HCT116 (cell line): ENCODE measurements around the gene LLGL2. TPM values are rescaled to one million over a fixed set of nuclear protein-coding genes. Genes with fewer than 3 reads are reported as not detected.

Source experiments
- ATAC-seq: fragments of 200-7000 bp; cut with Tn5 transposase; 2 replicates; pipeline ENCODE4 v1.9.1; 2020; ENCODE audit warnings: mild to moderate bottlenecking, moderate library complexity
- BruUV-seq: library from RNA; stranded (reverse); fragments of 400-500 nt; replicated peaks from 2 replicates; lab custom pipeline; 2021; lab: Mats Ljungman, UMichigan
- CTCF ChIA-PET: fragments of 300-600 bp; sonication (Branson Sonifier 250); formaldehyde crosslinking; loops from one replicate; lab custom pipeline; 2021; ENCODE audit warnings: antibody characterized with exemption; lab: Charles Lee
- POLR2A ChIA-PET: fragments of 300-600, 350-600 bp; sonication (Branson Sonifier 250); formaldehyde crosslinking; loops from one replicate; lab custom pipeline; 2021; ENCODE audit warnings: antibody characterized with exemption; lab: Charles Lee
- RAD21 ChIA-PET, 2 experiments: fragments of 300-600 bp; sonication (Branson Sonifier 250); formaldehyde crosslinking; loops; one replicate each; lab custom pipeline; 2023; ENCODE audit warnings: low total read pairs in 2 of 2; ENCODE audit not compliant: uncharacterized antibody in 2 of 2, unreplicated experiment in 2 of 2, low non-redundant PET in 1 of 2; lab: Charles Lee
- DNase-seq: peaks from one replicate; pipeline ENCODE4 v3.0.0-alpha.2; 2010; ENCODE audit warnings: low read depth, low spot score
- H2AFZ ChIP-seq: fragments of 200-600 bp; shearing (Covaris generic), sonication (generic); 2 replicates; pipeline ENCODE4 v1.6.1; 2017; ENCODE audit warnings: low read depth, mixed run types, mixed read lengths, antibody characterized with exemption, low read length; ENCODE audit not compliant: poor library complexity, severe bottlenecking
- H3K27ac ChIP-seq: 2 replicates; pipeline ENCODE4 v1.5.1; 2012; ENCODE audit warnings: low read depth, low read length
- H3K27me3 ChIP-seq: fragments of 200-600 bp; sonication (generic); 2 replicates; pipeline ENCODE4 v1.6.1; 2016; ENCODE audit warnings: mixed run types, low read length, mixed read lengths; ENCODE audit not compliant: insufficient read depth
- H3K36me3 ChIP-seq, 2 experiments: fragments of 200-500 bp in 1 of 2; fragments of 200-600 bp in 1 of 2; sonication (Bioruptor generic) in 1 of 2; sonication (generic) in 1 of 2; 2 replicates each; pipeline versions ENCODE4 v1.5.1 to v1.6.1; 2014 to 2016; ENCODE audit warnings: low read length in 2 of 2, inconsistent platforms in 1 of 2, mixed read lengths in 1 of 2, mixed run types in 1 of 2; ENCODE audit not compliant: insufficient read depth in 2 of 2, control insufficient read depth in 1 of 2
- H3K4me1 ChIP-seq, 2 experiments: fragments of 200-600 bp in 1 of 2; sonication (generic) in 1 of 2; 2 replicates each; pipeline versions ENCODE4 v1.5.1 to v1.6.1; 2012 to 2017; ENCODE audit warnings: low read length in 2 of 2, inconsistent platforms in 1 of 2, mild to moderate bottlenecking in 1 of 2, mixed read lengths in 1 of 2, mixed run types in 1 of 2, moderate library complexity in 1 of 2; ENCODE audit not compliant: insufficient read depth in 2 of 2, control insufficient read depth in 1 of 2
- H3K4me2 ChIP-seq: fragments of 200-600 bp; sonication (generic); 2 replicates; pipeline ENCODE4 v1.6.1; 2017; ENCODE audit warnings: mixed run types, low read length, mixed read lengths
- H3K4me3 ChIP-seq, 2 experiments: fragments of 200-600 bp in 1 of 2; sonication (generic) in 1 of 2; replicated peaks in 1 of 2; 2 replicates each; pipeline ENCODE4 v1.5.1; 2011 to 2016; ENCODE audit warnings: low read length in 2 of 2, control low read depth in 1 of 2, low read depth in 1 of 2, mild to moderate bottlenecking in 1 of 2, mixed read lengths in 1 of 2, mixed run types in 1 of 2
- H3K79me2 ChIP-seq: fragments of 200-600 bp; sonication (generic); 2 replicates; pipeline ENCODE4 v1.6.1; 2017; ENCODE audit warnings: mild to moderate bottlenecking, mixed run types, low read length, moderate library complexity, mixed read lengths; ENCODE audit not compliant: insufficient read depth
- H3K9ac ChIP-seq: fragments of 200-600 bp; sonication (generic); 2 replicates; pipeline ENCODE4 v1.6.1; 2016; ENCODE audit warnings: low read length, mixed read lengths
- H3K9me2 ChIP-seq: fragments of 200-600 bp; sonication (generic), shearing (Covaris generic); 2 replicates; pipeline ENCODE4 v1.6.1; 2017; ENCODE audit warnings: mixed run types, mild to moderate bottlenecking, moderate library complexity; ENCODE audit not compliant: insufficient read depth
- H3K9me3 ChIP-seq, 2 experiments: fragments of 200-500 bp in 1 of 2; fragments of 200-600 bp in 1 of 2; sonication (Bioruptor generic) in 1 of 2; sonication (generic) in 1 of 2; 2 replicates each; pipeline ENCODE4 v1.6.1; 2014 to 2017; ENCODE audit warnings: low read length in 2 of 2, mixed read lengths in 2 of 2, inconsistent platforms in 1 of 2, low read depth in 1 of 2, mild to moderate bottlenecking in 1 of 2, mixed run types in 1 of 2, moderate library complexity in 1 of 2; ENCODE audit not compliant: control insufficient read depth in 1 of 2, insufficient read depth in 1 of 2
- H4K20me1 ChIP-seq: fragments of 200-600 bp; sonication (generic), shearing (Covaris generic); 2 replicates; pipeline ENCODE4 v1.6.1; 2017; ENCODE audit warnings: mixed run types, mild to moderate bottlenecking, moderate library complexity; ENCODE audit not compliant: insufficient read depth
- EGR1 ChIP-seq: IDR thresholded peaks from 2 replicates; pipeline ENCODE4 v1.6.1; 2012; ENCODE audit warnings: low read depth
- EZH2 ChIP-seq: fragments of 200-600 bp; sonication (generic); IDR thresholded peaks from 2 replicates; pipeline ENCODE4 v1.6.1; 2017; ENCODE audit warnings: antibody characterized with exemption, mixed run types
- FOSL1 ChIP-seq: IDR thresholded peaks from 2 replicates; pipeline ENCODE4 v1.6.1; 2012; ENCODE audit warnings: low read depth
- POLR2A ChIP-seq: IDR thresholded peaks from 2 replicates; pipeline ENCODE4 v1.7.0; 2011; ENCODE audit warnings: borderline replicate concordance; ENCODE audit not compliant: insufficient read depth, insufficient read length; ENCODE audit errors: extremely low read depth
- POLR2AphosphoS5 ChIP-seq: IDR thresholded peaks from 2 replicates; pipeline ENCODE4 v1.6.1; 2011; ENCODE audit warnings: mild to moderate bottlenecking, low read depth, low read length, moderate library complexity
- SIN3A ChIP-seq: IDR thresholded peaks from 2 replicates; pipeline ENCODE4 v1.6.1; 2012; ENCODE audit warnings: low read depth
- SP1 ChIP-seq: IDR thresholded peaks from 2 replicates; pipeline ENCODE4 v1.6.1; 2012; ENCODE audit warnings: low read depth
- SRF ChIP-seq: IDR thresholded peaks from 2 replicates; pipeline ENCODE4 v1.6.1; 2012; ENCODE audit warnings: low read depth
- YY1 ChIP-seq: IDR thresholded peaks from 2 replicates; pipeline ENCODE4 v1.6.1; 2011; ENCODE audit warnings: low read length, low read depth, moderate library complexity, mild to moderate bottlenecking; ENCODE audit not compliant: insufficient replicate concordance; ENCODE audit errors: extremely low read depth
- ZFX ChIP-seq: fragments of 450-650 bp; IDR thresholded peaks from 2 replicates; pipeline ENCODE4 v1.6.1; 2017
- intact Hi-C: fragments of 100-400 bp; cut with micrococcal nuclease; formaldehyde crosslinking; loops from 2 replicates; pipeline ENCODE4 v1.10.0; 2022
- total RNA-seq: library from RNA; stranded (reverse); gene quantifications from one replicate; pipeline ENCODE4 v1.2.1, GENCODE V29; 2021; ENCODE audit not compliant: unreplicated experiment
- TF ChIP-seq, protein P1 (sequence below): IDR thresholded peaks from 2 replicates; pipeline ENCODE4 v1.6.1; 2012
- TF ChIP-seq, protein P2 (sequence below): IDR thresholded peaks from 2 replicates; pipeline ENCODE4 v1.6.1; 2012
- TF ChIP-seq, protein P3 (sequence below), 3 experiments: fragments of 200-600 bp in 1 of 3; sonication (generic) in 1 of 3; IDR thresholded peaks in 2 of 3; conservative IDR thresholded peaks in 1 of 3; 2 replicates each; pipeline ENCODE4 v1.5.1; 2012 to 2017; ENCODE audit warnings: low read depth in 2 of 3, low read length in 2 of 3, antibody characterized with exemption in 1 of 3, borderline replicate concordance in 1 of 3, control low read depth in 1 of 3, mild to moderate bottlenecking in 1 of 3, mixed read lengths in 1 of 3, mixed run types in 1 of 3, moderate library complexity in 1 of 3; ENCODE audit not compliant: insufficient read depth in 1 of 3
- TF ChIP-seq, protein P4 (sequence below): IDR thresholded peaks from 2 replicates; pipeline ENCODE4 v1.6.1; 2011; ENCODE audit warnings: mild to moderate bottlenecking, low read length, moderate library complexity; ENCODE audit not compliant: insufficient replicate concordance; ENCODE audit errors: extremely low read depth

Gene LLGL2
- total RNA-seq, 1 experiment from 2014 or later, result 209 TPM

DNA sequence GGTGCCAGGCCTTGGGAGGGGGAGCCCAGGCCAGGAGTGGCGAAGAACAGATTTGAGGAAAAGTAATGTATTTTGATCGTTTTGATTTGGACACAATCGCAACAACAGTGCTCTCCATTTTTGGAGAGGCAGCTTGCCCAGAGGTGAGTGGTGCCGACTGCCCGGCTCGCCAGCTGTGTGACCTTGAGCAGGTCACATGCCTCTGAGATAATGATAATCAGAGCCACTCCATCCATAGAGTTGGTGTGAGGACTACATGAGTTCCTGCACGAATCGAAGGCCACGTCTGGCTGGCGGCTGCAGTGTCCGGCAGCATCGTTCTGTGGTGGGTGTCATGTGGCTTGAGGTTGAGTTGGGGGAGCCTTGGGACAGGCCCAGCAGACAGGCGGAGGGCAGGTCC is 20.7 kb downstream of the LLGL2 start:
- POLR2A ChIA-PET, result no interaction called here

DNA sequence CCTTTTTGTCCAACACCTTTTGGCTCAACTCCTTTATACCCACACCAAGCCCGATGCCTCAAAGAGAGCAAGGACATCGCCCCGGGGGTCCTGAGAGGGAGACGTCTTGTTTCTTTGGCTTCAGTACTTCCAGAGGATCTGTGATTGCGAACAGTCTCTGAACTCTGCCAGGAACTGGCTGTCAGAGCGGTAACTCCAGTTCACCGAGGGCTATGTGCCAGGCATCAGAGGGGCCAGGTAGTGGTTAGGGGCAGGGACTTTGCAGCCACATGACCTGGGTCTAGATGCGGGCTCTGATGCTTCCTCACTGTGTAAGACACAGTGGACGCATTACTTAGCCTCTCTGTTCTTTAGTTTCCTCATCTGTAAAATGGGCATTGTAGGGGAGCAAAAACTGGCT is 21.6 kb downstream of the LLGL2 start:
- Histone ChIP-seq H4K20me1 (no peaks in the 10 kb centered on the region), H3K9me3 (no peaks in the 10 kb centered on the region), H3K36me3 (no peaks in the 10 kb centered on the region; a peak in 1 of 4 replicates), H3K27ac (no peak overlapping the region; the same call in 1 of the 2 replicates), H2AFZ (no peak overlapping the region), H3K9ac (no peak overlapping the region), H3K4me2 (no peak overlapping the region), H3K27me3 (no peaks in the 10 kb centered on the region), H3K4me3 (no peak overlapping the region), H3K9me2 (no peaks in the 10 kb centered on the region), H3K79me2 (peaks cover 39% of the 10 kb centered on the region), H3K4me1 (peaks cover 28 to 39% of the 10 kb centered on the region in 2 experiments)
- POLR2A ChIA-PET, result no interaction called here
- intact Hi-C loops, result no loop called here
- no TSS peak for BruUV-seq
- CTCF ChIA-PET, result no interaction called here
- DNase-seq, result no peak
- RAD21 ChIA-PET, result no interaction called here
- no peak for ATAC-seq
- TF ChIP-seq SRF, result no peak
- TF ChIP-seq EGR1, result no peak
- no peak for TF ChIP-seq FOSL1
- TF ChIP-seq ZFX, result no peak
- TF ChIP-seq EZH2, result no peak
- no peak for TF ChIP-seq POLR2AphosphoS5
- TF ChIP-seq, protein P1, sequence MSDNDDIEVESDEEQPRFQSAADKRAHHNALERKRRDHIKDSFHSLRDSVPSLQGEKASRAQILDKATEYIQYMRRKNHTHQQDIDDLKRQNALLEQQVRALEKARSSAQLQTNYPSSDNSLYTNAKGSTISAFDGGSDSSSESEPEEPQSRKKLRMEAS, result no peak
- TF ChIP-seq, protein P2, sequence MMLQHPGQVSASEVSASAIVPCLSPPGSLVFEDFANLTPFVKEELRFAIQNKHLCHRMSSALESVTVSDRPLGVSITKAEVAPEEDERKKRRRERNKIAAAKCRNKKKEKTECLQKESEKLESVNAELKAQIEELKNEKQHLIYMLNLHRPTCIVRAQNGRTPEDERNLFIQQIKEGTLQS, result no peak
- no peak for TF ChIP-seq SP1
- TF ChIP-seq YY1, result no peak
- TF ChIP-seq, protein P3, sequence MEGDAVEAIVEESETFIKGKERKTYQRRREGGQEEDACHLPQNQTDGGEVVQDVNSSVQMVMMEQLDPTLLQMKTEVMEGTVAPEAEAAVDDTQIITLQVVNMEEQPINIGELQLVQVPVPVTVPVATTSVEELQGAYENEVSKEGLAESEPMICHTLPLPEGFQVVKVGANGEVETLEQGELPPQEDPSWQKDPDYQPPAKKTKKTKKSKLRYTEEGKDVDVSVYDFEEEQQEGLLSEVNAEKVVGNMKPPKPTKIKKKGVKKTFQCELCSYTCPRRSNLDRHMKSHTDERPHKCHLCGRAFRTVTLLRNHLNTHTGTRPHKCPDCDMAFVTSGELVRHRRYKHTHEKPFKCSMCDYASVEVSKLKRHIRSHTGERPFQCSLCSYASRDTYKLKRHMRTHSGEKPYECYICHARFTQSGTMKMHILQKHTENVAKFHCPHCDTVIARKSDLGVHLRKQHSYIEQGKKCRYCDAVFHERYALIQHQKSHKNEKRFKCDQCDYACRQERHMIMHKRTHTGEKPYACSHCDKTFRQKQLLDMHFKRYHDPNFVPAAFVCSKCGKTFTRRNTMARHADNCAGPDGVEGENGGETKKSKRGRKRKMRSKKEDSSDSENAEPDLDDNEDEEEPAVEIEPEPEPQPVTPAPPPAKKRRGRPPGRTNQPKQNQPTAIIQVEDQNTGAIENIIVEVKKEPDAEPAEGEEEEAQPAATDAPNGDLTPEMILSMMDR (IDR thresholded peaks at IDR 0.05 in 2 of 3, conservative IDR thresholded peaks at IDR 0.05 in 1 of 3; ENCODE audit: borderline replicate concordance in 1 of 3, insufficient read depth in 1 of 3, low read depth in 2 of 3, low read length in 2 of 3), result no peak
- no peak for TF ChIP-seq POLR2A

More for the DNA sequence above, 20.7 kb downstream of the LLGL2 start:
- peaks cover 46% of the 10 kb centered on the region for H3K79me2 ChIP-seq
- H3K9ac ChIP-seq, result no peak overlapping the region
- ChIA-PET RAD21 (no interaction called here), CTCF (no interaction called here)
- no peak overlapping the region for H3K27ac ChIP-seq
- no peaks in the 10 kb centered on the region for H3K9me3 ChIP-seq
- no peaks in the 10 kb centered on the region for H3K9me2 ChIP-seq
- no peak overlapping the region for H3K4me3 ChIP-seq
- no peak overlapping the region for H2AFZ ChIP-seq
- DNase-seq (no peak), ATAC-seq (no peak)
- intact Hi-C loops, result no loop called here
- peaks cover 27 to 38% of the 10 kb centered on the region in 2 experiments for H3K4me1 ChIP-seq
- H3K4me2 ChIP-seq, result no peak overlapping the region
- no TSS peak for BruUV-seq
- H4K20me1 ChIP-seq, result no peaks in the 10 kb centered on the region
- H3K27me3 ChIP-seq, result no peaks in the 10 kb centered on the region
- H3K36me3 ChIP-seq, result no peaks in the 10 kb centered on the region; a peak in 1 of 4 replicates
- TF ChIP-seq, protein P4, sequence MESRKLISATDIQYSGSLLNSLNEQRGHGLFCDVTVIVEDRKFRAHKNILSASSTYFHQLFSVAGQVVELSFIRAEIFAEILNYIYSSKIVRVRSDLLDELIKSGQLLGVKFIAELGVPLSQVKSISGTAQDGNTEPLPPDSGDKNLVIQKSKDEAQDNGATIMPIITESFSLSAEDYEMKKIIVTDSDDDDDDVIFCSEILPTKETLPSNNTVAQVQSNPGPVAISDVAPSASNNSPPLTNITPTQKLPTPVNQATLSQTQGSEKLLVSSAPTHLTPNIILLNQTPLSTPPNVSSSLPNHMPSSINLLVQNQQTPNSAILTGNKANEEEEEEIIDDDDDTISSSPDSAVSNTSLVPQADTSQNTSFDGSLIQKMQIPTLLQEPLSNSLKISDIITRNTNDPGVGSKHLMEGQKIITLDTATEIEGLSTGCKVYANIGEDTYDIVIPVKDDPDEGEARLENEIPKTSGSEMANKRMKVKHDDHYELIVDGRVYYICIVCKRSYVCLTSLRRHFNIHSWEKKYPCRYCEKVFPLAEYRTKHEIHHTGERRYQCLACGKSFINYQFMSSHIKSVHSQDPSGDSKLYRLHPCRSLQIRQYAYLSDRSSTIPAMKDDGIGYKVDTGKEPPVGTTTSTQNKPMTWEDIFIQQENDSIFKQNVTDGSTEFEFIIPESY, result no peak
- TF ChIP-seq POLR2A (no peak), EGR1 (no peak), SIN3A (no peak), FOSL1 (no peak), EZH2 (no peak), YY1 (no peak)
